DOHH2 (cell line): ENCODE measurements around the gene NRM.

ENCODE experiments used
- H3F3A ChIP-seq: fragments of 200-600 bp; sonication (generic), shearing (Covaris generic); 2 replicates; pipeline ENCODE4 v1.6.0; 2016; ENCODE audit warnings: antibody characterized with exemption, mild to moderate bottlenecking; ENCODE audit not compliant: control insufficient read depth, insufficient read depth
- H3K27ac ChIP-seq: fragments of 200-600 bp; sonication (generic); 2 replicates; pipeline ENCODE4 v1.5.1; 2014; ENCODE audit warnings: low read depth, mild to moderate bottlenecking, low read length, moderate library complexity
- H3K27me3 ChIP-seq: fragments of 200-600 bp; sonication (generic); 2 replicates; pipeline ENCODE4 v1.6.1; 2014; ENCODE audit warnings: mild to moderate bottlenecking, low read length, mixed read lengths; ENCODE audit not compliant: control insufficient read depth
- H3K36me3 ChIP-seq: fragments of 200-600 bp; sonication (generic); 2 replicates; pipeline ENCODE4 v1.6.1; 2014; ENCODE audit warnings: mild to moderate bottlenecking, low read length, moderate library complexity, mixed read lengths; ENCODE audit not compliant: control insufficient read depth
- H3K4me1 ChIP-seq: fragments of 200-600 bp; sonication (generic); 2 replicates; pipeline ENCODE4 v1.6.1; 2014; ENCODE audit warnings: mild to moderate bottlenecking, low read length, mixed read lengths; ENCODE audit not compliant: control insufficient read depth
- H3K4me2 ChIP-seq: fragments of 200-600 bp; sonication (generic); 2 replicates; pipeline ENCODE4 v1.6.0; 2014; ENCODE audit warnings: mild to moderate bottlenecking, low read length, moderate library complexity
- H3K4me3 ChIP-seq: fragments of 200-600 bp; sonication (generic); 2 replicates; pipeline ENCODE4 v1.5.1; 2014; ENCODE audit warnings: mild to moderate bottlenecking, low read length, mixed read lengths
- H3K79me2 ChIP-seq: fragments of 200-600 bp; sonication (generic); 2 replicates; pipeline ENCODE4 v1.6.1; 2014; ENCODE audit warnings: mild to moderate bottlenecking, low read length, mixed read lengths; ENCODE audit not compliant: control insufficient read depth
- H3K9me2 ChIP-seq: fragments of 200-600 bp; sonication (generic); replicated peaks from 2 replicates; pipeline ENCODE4 v1.6.1; 2014; ENCODE audit warnings: mild to moderate bottlenecking, low read length, mixed read lengths; ENCODE audit not compliant: control insufficient read depth
- H3K9me3 ChIP-seq: fragments of 200-600 bp; sonication (generic); 2 replicates; pipeline ENCODE4 v1.6.1; 2014; ENCODE audit warnings: antibody characterized with exemption, low read length, mixed read lengths; ENCODE audit not compliant: control insufficient read depth, insufficient read depth
- H4K20me1 ChIP-seq: fragments of 200-600 bp; sonication (generic); 2 replicates; pipeline ENCODE4 v1.6.0; 2014; ENCODE audit warnings: low read depth, mild to moderate bottlenecking, antibody characterized with exemption, low read length, moderate library complexity; ENCODE audit not compliant: control insufficient read depth, insufficient read depth
- CTCF ChIP-seq: fragments of 200-600 bp; sonication (generic); IDR thresholded peaks from one replicate; pipeline ENCODE4 v1.5.1; 2014; ENCODE audit warnings: antibody characterized with exemption, mild to moderate bottlenecking, low read depth, low read length; ENCODE audit not compliant: poor library complexity, severe bottlenecking
- EZH2phosphoT487 ChIP-seq: fragments of 200-600 bp; sonication (generic); IDR thresholded peaks from 2 replicates; pipeline ENCODE4 v1.6.1; 2017; ENCODE audit warnings: borderline replicate concordance, mild to moderate bottlenecking, antibody characterized with exemption, low read length, moderate library complexity, mixed read lengths

Gene NRM

DNA sequence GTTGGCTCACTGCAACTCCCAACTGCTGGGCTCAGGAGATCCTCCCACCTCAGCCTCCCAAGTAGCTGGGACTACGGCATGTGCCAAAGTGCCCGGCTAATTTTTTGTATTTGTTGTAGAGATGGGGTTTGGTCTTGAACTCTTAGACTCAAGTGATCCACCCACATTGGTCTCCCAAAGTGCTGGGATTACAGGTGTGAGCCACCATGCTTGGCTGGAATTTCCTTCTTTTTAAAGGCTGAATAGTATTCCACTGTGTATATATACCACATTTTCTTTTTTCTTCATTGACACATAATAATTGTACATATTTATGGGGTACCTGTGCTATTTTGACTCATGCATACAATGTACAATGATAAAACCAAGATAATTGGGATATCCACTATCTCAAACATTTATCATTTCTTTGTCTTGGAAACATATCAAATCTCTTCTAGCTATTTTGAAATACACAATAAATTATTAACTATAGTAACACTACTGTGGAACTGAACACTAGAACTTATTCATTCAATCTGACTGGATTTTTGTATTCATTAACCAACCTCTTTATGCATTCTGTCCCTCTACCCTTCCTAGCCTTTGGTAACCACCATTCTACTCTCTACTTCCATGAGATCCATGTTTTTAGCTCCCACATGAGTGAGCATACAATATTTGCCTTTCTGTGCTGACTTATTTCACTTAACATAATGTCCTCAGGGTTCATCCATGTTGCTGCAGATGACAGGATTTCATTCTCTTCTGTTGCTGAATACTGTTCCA is 18.5 kb upstream of the NRM start:
- Histone ChIP-seq H3K9me3 (no peaks in the 10 kb centered on the region), H3K4me1 (peaks cover 8% of the 10 kb centered on the region; the same call in 1 of the 2 replicates), H3K9me2 (no peaks in the 10 kb centered on the region), H3K79me2 (no peaks in the 10 kb centered on the region), H3K4me3 (no peak overlapping the region), H3K36me3 (peaks cover 81% of the 10 kb centered on the region), H4K20me1 (no peaks in the 10 kb centered on the region), H3K4me2 (no peak overlapping the region), H3K27ac (no peak overlapping the region), H3F3A (peaks cover 7% of the 10 kb centered on the region; the same call in 1 of the 2 replicates), H3K27me3 (no peaks in the 10 kb centered on the region)
- TF ChIP-seq EZH2phosphoT487 (no peak), CTCF (no peak)

DNA sequence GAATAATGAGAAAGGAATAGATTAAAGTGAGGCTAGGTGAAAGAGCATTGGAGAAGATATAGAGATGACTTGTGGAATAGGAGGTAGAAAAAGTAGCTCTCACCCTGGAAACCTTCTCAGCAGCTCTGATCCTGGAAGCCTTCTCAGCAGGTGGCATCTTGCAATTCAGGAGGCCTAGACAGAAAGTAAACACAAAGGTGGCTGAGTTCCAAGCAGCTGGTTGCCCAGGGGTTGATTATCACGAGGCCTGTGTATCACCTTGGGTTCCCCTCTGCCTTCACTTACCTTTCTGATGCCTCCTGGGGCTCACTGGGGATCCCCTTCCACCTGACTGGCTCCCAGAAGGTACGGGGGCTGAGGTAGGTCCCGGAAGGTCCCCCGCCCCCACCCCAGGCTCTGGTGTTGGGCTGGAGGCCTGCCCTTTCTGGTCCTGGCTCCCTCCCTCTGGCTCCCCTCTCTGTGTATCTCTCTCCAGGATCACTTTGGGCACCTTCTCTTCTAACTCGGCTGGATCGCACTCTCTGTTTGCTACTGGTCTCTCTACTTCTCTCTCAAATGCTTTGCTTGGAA is 16.6 kb upstream of the NRM start:
- H3K27ac ChIP-seq: no peak overlapping the region
- H3K9me3 ChIP-seq: no peaks in the 10 kb centered on the region
- peaks cover 81% of the 10 kb centered on the region for H3K36me3 ChIP-seq
- H3K4me1 ChIP-seq: peaks cover 6% of the 10 kb centered on the region; the same call in 1 of the 2 replicates
- TF ChIP-seq CTCF: no peak
- TF ChIP-seq EZH2phosphoT487: no peak
- H3K79me2 ChIP-seq: no peaks in the 10 kb centered on the region
- no peaks in the 10 kb centered on the region for H3K9me2 ChIP-seq
- H3F3A ChIP-seq: peaks cover 7% of the 10 kb centered on the region; the same call in 1 of the 2 replicates
- no peaks in the 10 kb centered on the region for H3K27me3 ChIP-seq
- H3K4me2 ChIP-seq: no peak overlapping the region
- H3K4me3 ChIP-seq: no peak overlapping the region
- H4K20me1 ChIP-seq: no peaks in the 10 kb centered on the region

- Histone ChIP-seq H3K4me2 (no peak overlapping the region), H3K36me3 (peaks cover 69% of the 10 kb centered on the region), H3K4me3 (no peak overlapping the region), H3K79me2 (no peaks in the 10 kb centered on the region), H3K9me2 (no peaks in the 10 kb centered on the region), H3K4me1 (no peaks in the 10 kb centered on the region), H4K20me1 (no peaks in the 10 kb centered on the region), H3K27ac (no peak overlapping the region), H3K9me3 (no peaks in the 10 kb centered on the region), H3K27me3 (no peaks in the 10 kb centered on the region), H3F3A (peaks cover 7% of the 10 kb centered on the region; the same call in 1 of the 2 replicates)
- TF ChIP-seq EZH2phosphoT487 (no peak), CTCF (no peak)
Measured at GRCh38 chr6:30705620-30706019, 14.8 kb upstream of the NRM start.
